H9 (cell line): ENCODE results near the gene LRP3. TPM values are rescaled to one million over a fixed set of nuclear protein-coding genes. Genes with fewer than 3 reads are reported as not detected.
"Not testable (repeated sequence)": the region's sequence is repeated elsewhere in the genome, so short reads cannot be mapped to it uniquely, and the experiment has no call there.

Experiments used
- DNase-seq: peaks from one replicate; pipeline ENCODE4 v3.0.0-alpha.2; 2017
- H2AFZ ChIP-seq: one replicate; pipeline ENCODE4 v1.6.1; 2013; ENCODE audit warnings: mild to moderate bottlenecking, low read length, control low read depth, moderate library complexity
- H2AK5ac ChIP-seq: 2 replicates; pipeline ENCODE4 v1.6.1; 2013; ENCODE audit warnings: low read length, control low read depth, mixed read lengths; ENCODE audit not compliant: insufficient read length
- H2BK120ac ChIP-seq: one replicate; pipeline ENCODE4 v1.6.1; 2013; ENCODE audit warnings: low read depth, mild to moderate bottlenecking, low read length, control low read depth, inconsistent platforms; ENCODE audit not compliant: poor library complexity, severe bottlenecking
- H2BK12ac ChIP-seq: 2 replicates; pipeline ENCODE4 v1.6.1; 2013; ENCODE audit warnings: low read length, control low read depth, mixed read lengths, low read depth; ENCODE audit not compliant: insufficient read length
- H2BK15ac ChIP-seq: 2 replicates; pipeline ENCODE4 v1.6.1; 2013; ENCODE audit warnings: low read depth, low read length, control low read depth
- H2BK20ac ChIP-seq: one replicate; pipeline ENCODE4 v1.6.1; 2013; ENCODE audit warnings: low read depth, mild to moderate bottlenecking, low read length, control low read depth, inconsistent platforms; ENCODE audit not compliant: poor library complexity, severe bottlenecking
- H2BK5ac ChIP-seq: 2 replicates; pipeline ENCODE4 v1.6.1; 2013; ENCODE audit warnings: low read length, control low read depth, mixed read lengths; ENCODE audit not compliant: insufficient read length
- H3K14ac ChIP-seq: 2 replicates; pipeline ENCODE4 v1.6.1; 2013; ENCODE audit warnings: low read length, control low read depth; ENCODE audit not compliant: insufficient read depth
- H3K18ac ChIP-seq: 2 replicates; pipeline ENCODE4 v1.6.1; 2013; ENCODE audit warnings: low read depth, mild to moderate bottlenecking, mixed read lengths, low read length, control low read depth; ENCODE audit not compliant: insufficient read length
- H3K23ac ChIP-seq: 2 replicates; pipeline ENCODE4 v1.6.1; 2013; ENCODE audit warnings: low read length, control low read depth, mixed read lengths, low read depth; ENCODE audit not compliant: insufficient read length
- H3K23me2 ChIP-seq: 2 replicates; pipeline ENCODE4 v1.6.1; 2013; ENCODE audit warnings: low read depth, mild to moderate bottlenecking, mixed read lengths, low read length, control low read depth; ENCODE audit not compliant: insufficient read length, poor library complexity, severe bottlenecking
- H3K27ac ChIP-seq: 2 replicates; pipeline ENCODE4 v1.5.1; 2013; ENCODE audit warnings: low read length, control low read depth, mixed read lengths, low read depth; ENCODE audit not compliant: insufficient read length
- H3K27me3 ChIP-seq: 2 replicates; pipeline ENCODE4 v1.6.1; 2013; ENCODE audit warnings: low read length, control low read depth, inconsistent platforms; ENCODE audit not compliant: insufficient read depth
- H3K4ac ChIP-seq: 2 replicates; pipeline ENCODE4 v1.6.1; 2013; ENCODE audit warnings: low read depth, mild to moderate bottlenecking, control low read depth, inconsistent platforms, low read length, moderate library complexity
- H3K4me1 ChIP-seq: 2 replicates; pipeline ENCODE4 v1.6.1; 2013; ENCODE audit warnings: low read length, control low read depth, inconsistent platforms; ENCODE audit not compliant: insufficient read depth
- H3K4me2 ChIP-seq: 2 replicates; pipeline ENCODE4 v1.6.1; 2013; ENCODE audit warnings: low read length, control low read depth, mixed read lengths; ENCODE audit not compliant: insufficient read length, insufficient read depth
- H3K56ac ChIP-seq: 2 replicates; pipeline ENCODE4 v1.6.1; 2013; ENCODE audit warnings: low read depth, mild to moderate bottlenecking, mixed read lengths, low read length, control low read depth; ENCODE audit not compliant: insufficient read length
- H3K79me1 ChIP-seq: 2 replicates; pipeline ENCODE4 v1.6.1; 2013; ENCODE audit warnings: low read depth, mild to moderate bottlenecking, moderate library complexity, low read length, control low read depth, inconsistent platforms; ENCODE audit not compliant: insufficient read depth, poor library complexity, severe bottlenecking
- H3K79me2 ChIP-seq: 2 replicates; pipeline ENCODE4 v1.6.1; 2013; ENCODE audit warnings: low read length, control low read depth, inconsistent platforms; ENCODE audit not compliant: insufficient read depth
- H3K9ac ChIP-seq: 2 replicates; pipeline ENCODE4 v1.6.1; 2013; ENCODE audit warnings: low read length, control low read depth, mixed read lengths; ENCODE audit not compliant: insufficient read length; ENCODE audit errors: extremely low read depth
- H3K9me3 ChIP-seq: one replicate; pipeline ENCODE4 v1.6.1; 2013; ENCODE audit warnings: low read depth, low read length, inconsistent platforms; ENCODE audit not compliant: control insufficient read depth
- H3T11ph ChIP-seq: one replicate; pipeline ENCODE4 v1.6.1; 2013; ENCODE audit warnings: mild to moderate bottlenecking, low read length, control low read depth, inconsistent platforms
- H4K20me1 ChIP-seq: one replicate; pipeline ENCODE4 v1.6.1; 2013; ENCODE audit not compliant: control insufficient read depth, insufficient read length, insufficient read depth
- H4K5ac ChIP-seq: 2 replicates; pipeline ENCODE4 v1.6.1; 2013; ENCODE audit warnings: low read depth, mild to moderate bottlenecking, mixed read lengths, low read length, control low read depth; ENCODE audit not compliant: insufficient read length
- H4K8ac ChIP-seq: replicated peaks from 2 replicates; pipeline ENCODE4 v1.6.1; 2013; ENCODE audit warnings: low read length, control low read depth, mixed read lengths, low read depth; ENCODE audit not compliant: insufficient read length
- H4K91ac ChIP-seq: 2 replicates; pipeline ENCODE4 v1.6.1; 2013; ENCODE audit warnings: low read depth, mild to moderate bottlenecking, moderate library complexity, mixed read lengths, low read length, control low read depth; ENCODE audit not compliant: insufficient read length
- H3K27ac Mint-ChIP-seq, 3 experiments: 2 replicates in 2 of 3; 3 replicates in 1 of 3; pipeline ENCODE4 v1.8.0; 2020 to 2021; ENCODE audit warnings: mixed read lengths in 3 of 3, mild to moderate bottlenecking in 1 of 3, moderate library complexity in 1 of 3
- H3K27me3 Mint-ChIP-seq: 2 replicates; pipeline ENCODE4 v1.8.0; 2021; ENCODE audit warnings: low read depth, mild to moderate bottlenecking, moderate library complexity, mixed read lengths
- H3K36me3 Mint-ChIP-seq, 3 experiments: 2 replicates in 2 of 3; 3 replicates in 1 of 3; pipeline ENCODE4 v1.8.0; 2020 to 2021; ENCODE audit warnings: low read depth in 3 of 3, mixed read lengths in 3 of 3; ENCODE audit not compliant: insufficient read depth in 1 of 3
- H3K4me1 Mint-ChIP-seq, 2 experiments: 2 replicates each; pipeline ENCODE4 v1.8.0; 2020; ENCODE audit warnings: mixed read lengths in 2 of 2
- H3K4me3 Mint-ChIP-seq, 2 experiments: 2 replicates in 1 of 2; 3 replicates in 1 of 2; pipeline ENCODE4 v1.8.0; 2020 to 2021; ENCODE audit warnings: mild to moderate bottlenecking in 2 of 2, mixed read lengths in 2 of 2, moderate library complexity in 1 of 2
- H3K9me3 Mint-ChIP-seq, 2 experiments: 2 replicates in 1 of 2; 3 replicates in 1 of 2; pipeline ENCODE4 v1.8.0; 2020; ENCODE audit warnings: mild to moderate bottlenecking in 2 of 2, mixed read lengths in 2 of 2, moderate library complexity in 1 of 2
- CTCF ChIP-seq: fragments of 200-600 bp; sonication (generic); conservative IDR thresholded peaks from 3 replicates; pipeline ENCODE4 v1.8.0; 2021; ENCODE audit warnings: antibody characterized with exemption, mild to moderate bottlenecking
- WGBS: extraction: QIAGEN DNeasy Blood & Tissue Kit; methylation state at CpG from one replicate; pipeline ENCODE4 v1.1.7; 2013; ENCODE audit warnings: missing lambda C conversion rate, low lambda C conversion rate, mixed read lengths; ENCODE audit not compliant: insufficient read length; ENCODE audit errors: extremely low coverage; 5-methylcytosine and 5-hydroxymethylcytosine counted together
- total RNA-seq: library from RNA; stranded (reverse); gene quantifications from 2 replicates; pipeline ENCODE4 v1.2.1, GENCODE V29; 2021

LRP3 gene
- total RNA-seq, 1 experiment from 2014 or later, result 29.2 TPM

DNA sequence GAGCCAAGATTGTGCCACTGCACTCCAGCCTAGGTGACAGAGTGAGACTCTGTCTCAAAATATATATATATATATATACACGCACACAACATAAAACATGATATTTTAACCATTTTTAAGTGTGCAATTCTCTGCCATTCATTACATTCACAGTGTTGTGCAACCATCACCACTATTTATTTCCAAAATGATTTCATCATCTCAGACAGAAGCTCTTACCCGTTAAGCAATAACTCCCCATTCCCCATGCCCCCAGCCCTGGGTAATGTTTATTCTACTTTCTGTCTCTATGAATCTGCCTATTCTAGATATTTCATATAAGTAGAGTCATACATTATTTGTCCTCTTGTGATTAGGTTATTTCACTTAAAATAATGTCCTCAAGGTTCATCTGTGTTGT is 42.0 kb upstream of the LRP3 start:
- no peaks in the 10 kb centered on the region for H3K36me3 Mint-ChIP-seq
- Histone ChIP-seq H4K20me1 (no peaks in the 10 kb centered on the region), H3T11ph (no peak overlapping the region), H3K4ac (no peak overlapping the region), H2BK20ac (no peak overlapping the region), H3K23me2 (no peaks in the 10 kb centered on the region), H2AFZ (no peak overlapping the region), H3K23ac (no peak overlapping the region), H3K9ac (no peak overlapping the region), H3K27ac (no peak overlapping the region), H3K4me2 (no peak overlapping the region), H2BK15ac (no peak overlapping the region), H3K27me3 (no peaks in the 10 kb centered on the region), H2AK5ac (no peak overlapping the region), H2BK120ac (no peak overlapping the region), H3K79me2 (no peaks in the 10 kb centered on the region), H4K5ac (no peak overlapping the region), H3K14ac (no peak overlapping the region), H3K9me3 (no peaks in the 10 kb centered on the region), H3K4me1 (no peaks in the 10 kb centered on the region), H4K8ac (no peak overlapping the region), H3K56ac (no peak overlapping the region), H3K79me1 (no peaks in the 10 kb centered on the region), H2BK12ac (no peak overlapping the region), H3K18ac (no peak overlapping the region), H4K91ac (no peak overlapping the region), H2BK5ac (no peak overlapping the region)
- peaks cover 0 to 2% of the 10 kb centered on the region in 2 experiments; a peak in 1 of 4 replicates for H3K4me1 Mint-ChIP-seq
- H3K9me3 Mint-ChIP-seq, result no peaks in the 10 kb centered on the region
- no peak for TF ChIP-seq CTCF
- no peak overlapping the region for H3K27ac Mint-ChIP-seq
- no peaks in the 10 kb centered on the region; the same call in 1 of the 2 replicates for H3K27me3 Mint-ChIP-seq
- H3K4me3 Mint-ChIP-seq, result no peak overlapping the region
- DNase-seq, result no peak
- no CpG with 5 or more reads among the region's 2 CpGs for WGBS

- not testable (repeated sequence) for H3K23me2 ChIP-seq, H3K4me3 Mint-ChIP-seq, H2AK5ac ChIP-seq, DNase-seq, H3K4me1 ChIP-seq, H4K91ac ChIP-seq, H2BK12ac ChIP-seq, H2BK20ac ChIP-seq, H3T11ph ChIP-seq, H3K56ac ChIP-seq, H2BK15ac ChIP-seq, H3K27ac ChIP-seq, H4K8ac ChIP-seq, H3K14ac ChIP-seq, H3K36me3 Mint-ChIP-seq, H2AFZ ChIP-seq, H3K9me3 Mint-ChIP-seq, H3K9me3 ChIP-seq, H3K79me2 ChIP-seq, H3K9ac ChIP-seq, H3K79me1 ChIP-seq, H3K23ac ChIP-seq, H3K27ac Mint-ChIP-seq, H4K20me1 ChIP-seq, H3K4me2 ChIP-seq, H2BK5ac ChIP-seq, H3K4ac ChIP-seq, H3K4me1 Mint-ChIP-seq, H3K27me3 Mint-ChIP-seq, H2BK120ac ChIP-seq, H4K5ac ChIP-seq, H3K18ac ChIP-seq, H3K27me3 ChIP-seq
- no CpG with 5 or more reads among the region's 4 CpGs for WGBS
These were observed 41.5 kb upstream of the LRP3 start for GRCh38 chr19:33152625-33153024.
